Keratinocyte (primary cell): ENCODE measurements around the gene TNS1. TPM values are rescaled to one million over a fixed set of nuclear protein-coding genes. Genes with fewer than 3 reads are reported as not detected.

ENCODE experiments used
- DNase-seq: peaks from one replicate; pipeline ENCODE4 v3.0.0-alpha.2; 2011; ENCODE audit warnings: low read depth, missing footprints, low spot score
- FAIRE-seq: peaks from 2 replicates; lab custom pipeline; 2011; peaks lifted over from hg19 to GRCh38; lab: Jason Lieb, UNC
- H2AFZ ChIP-seq: 2 replicates; pipeline ENCODE4 v1.6.0; 2012; ENCODE audit warnings: low read length, control low read depth, inconsistent platforms; ENCODE audit not compliant: control insufficient read depth
- H3K27ac ChIP-seq: 2 replicates; pipeline ENCODE4 v1.5.1; 2011; ENCODE audit warnings: low read length; ENCODE audit not compliant: control insufficient read depth, insufficient read depth
- H3K27me3 ChIP-seq: 3 replicates; pipeline ENCODE4 v1.6.0; 2011; ENCODE audit warnings: low read length; ENCODE audit not compliant: control insufficient read depth, insufficient read depth; ENCODE audit errors: extremely low read depth
- H3K36me3 ChIP-seq, 2 experiments: 2 replicates in 1 of 2; 3 replicates in 1 of 2; pipeline ENCODE4 v1.5.1; 2011; ENCODE audit warnings: low read length in 2 of 2, mild to moderate bottlenecking in 1 of 2; ENCODE audit not compliant: control insufficient read depth in 2 of 2, insufficient read depth in 2 of 2; ENCODE audit errors: extremely low read depth in 1 of 2
- H3K4me1 ChIP-seq: 3 replicates; pipeline ENCODE4 v1.5.1; 2011; ENCODE audit warnings: low read length; ENCODE audit not compliant: control insufficient read depth, insufficient read depth; ENCODE audit errors: extremely low read depth
- H3K4me2 ChIP-seq: 3 replicates; pipeline ENCODE4 v1.6.0; 2011; ENCODE audit warnings: low read depth, low read length; ENCODE audit not compliant: control insufficient read depth, insufficient read depth; ENCODE audit errors: extremely low read depth
- H3K4me3 ChIP-seq, 3 experiments: fragments of 200-600 bp in 1 of 3; sonication (generic) in 1 of 3; 2 replicates in 2 of 3; 3 replicates in 1 of 3; pipeline ENCODE4 v1.5.1; 2011 to 2016; ENCODE audit warnings: low read length in 3 of 3, mild to moderate bottlenecking in 3 of 3, control low read depth in 2 of 3, inconsistent platforms in 1 of 3, low read depth in 1 of 3, mixed read lengths in 1 of 3, mixed run types in 1 of 3, moderate library complexity in 1 of 3; ENCODE audit not compliant: control insufficient read depth in 2 of 3, insufficient read depth in 2 of 3; ENCODE audit errors: extremely low read depth in 1 of 3
- H3K79me2 ChIP-seq: 2 replicates; pipeline ENCODE4 v1.6.0; 2012; ENCODE audit warnings: low read length; ENCODE audit not compliant: control insufficient read depth, insufficient read depth
- H3K9ac ChIP-seq: 3 replicates; pipeline ENCODE4 v1.6.0; 2011; ENCODE audit warnings: low read length; ENCODE audit not compliant: control insufficient read depth, insufficient read depth; ENCODE audit errors: extremely low read depth
- H3K9me1 ChIP-seq: 3 replicates; pipeline ENCODE4 v1.6.0; 2011; ENCODE audit warnings: low read length; ENCODE audit not compliant: control insufficient read depth, insufficient read depth; ENCODE audit errors: extremely low read depth
- H3K9me3 ChIP-seq: 2 replicates; pipeline ENCODE4 v1.5.1; 2012; ENCODE audit warnings: low read depth, low read length; ENCODE audit not compliant: control insufficient read depth
- H4K20me1 ChIP-seq: 3 replicates; pipeline ENCODE4 v1.6.0; 2011; ENCODE audit warnings: low read length; ENCODE audit not compliant: control insufficient read depth, insufficient read depth; ENCODE audit errors: extremely low read depth
- CTCF ChIP-seq, 3 experiments: IDR thresholded peaks in 1 of 3; conservative IDR thresholded peaks in 1 of 3; optimal IDR thresholded peaks in 1 of 3; 2 replicates in 2 of 3; 3 replicates in 1 of 3; pipeline versions ENCODE3 to v1.5.1; 2011; ENCODE audit warnings: low read length in 3 of 3, mild to moderate bottlenecking in 3 of 3, moderate library complexity in 2 of 3, control low read depth in 1 of 3, inconsistent platforms in 1 of 3; ENCODE audit not compliant: insufficient read depth in 2 of 3; ENCODE audit errors: extremely low read depth in 1 of 3
- EZH2 ChIP-seq: IDR thresholded peaks from one replicate; pipeline ENCODE4 v1.6.1; 2012; ENCODE audit warnings: inconsistent platforms, mild to moderate bottlenecking, low read length, moderate library complexity
- dilution Hi-C: fragments of 300-500 bp; cut with MboI; formaldehyde crosslinking; loops from one replicate; pipeline ENCODE4 v1.7.0; 2020; ENCODE audit warnings: low sequenced_read_pairs; ENCODE audit not compliant: extremely low pct_ligation_motif_present
- polyA plus RNA-seq, 5 experiments: library from polyadenylated mRNA; depleted of rRNA in 3 of 5; stranded (reverse) in 3 of 5; stranded (forward) in 1 of 5; unstranded in 1 of 5; fragments of >200 nt; gene quantifications; 1 replicate in 1 of 5; 2 replicates in 3 of 5; 3 replicates in 1 of 5; pipeline versions ENCODE4 v1.2.1 to v1.2.3, GENCODE V29; 2011 to 2012; ENCODE audit warnings: missing spikeins in 2 of 5, low read depth in 1 of 5, low replicate concordance in 1 of 5

Gene TNS1
- polyA plus RNA-seq, 1 donor (not counting 4 experiments of a cell fraction or from before 2014, with no cell fraction given) = 2.5 TPM

GRCh38 chr2:217941886-217942728 lies 60.7 kb downstream of the TNS1 start:
- Histone ChIP-seq H3K4me3 (no peak overlapping the region), H3K27ac (no peak overlapping the region), H3K27me3 (peaks cover 35% of the 10 kb centered on the region), H3K4me2 (no peak overlapping the region), H4K20me1 (no peaks in the 10 kb centered on the region), H3K4me1 (no peaks in the 10 kb centered on the region), H2AFZ (no peak overlapping the region), H3K9ac (no peak overlapping the region), H3K9me1 (no peaks in the 10 kb centered on the region), H3K79me2 (no peaks in the 10 kb centered on the region), H3K9me3 (no peaks in the 10 kb centered on the region), H3K36me3 (no peaks in the 10 kb centered on the region)
- TF ChIP-seq EZH2 = no peak
- TF ChIP-seq CTCF (optimal IDR thresholded peaks at IDR 0.05 in 1 of 3, IDR thresholded peaks at IDR 0.05 in 1 of 3, conservative IDR thresholded peaks at IDR 0.05 in 1 of 3; ENCODE audit: extremely low read depth in 1 of 3, insufficient read depth in 2 of 3, low read length in 3 of 3) = no peak
- DNase-seq (no peak), FAIRE-seq (no peak)
- dilution Hi-C loops = no loop called here

GRCh38 chr2:217941339-217941738 lies 61.5 kb downstream of the TNS1 start:
- H4K20me1 ChIP-seq = no peaks in the 10 kb centered on the region
- dilution Hi-C loops = no loop called here
- no peak overlapping the region for H3K4me3 ChIP-seq
- peaks cover 2% of the 10 kb centered on the region for H3K4me1 ChIP-seq
- DNase-seq (no peak), FAIRE-seq (no peak)
- H3K4me2 ChIP-seq = no peak overlapping the region
- no peak overlapping the region for H3K9ac ChIP-seq
- TF ChIP-seq EZH2 (no peak), CTCF (optimal IDR thresholded peaks at IDR 0.05 in 1 of 3, IDR thresholded peaks at IDR 0.05 in 1 of 3, conservative IDR thresholded peaks at IDR 0.05 in 1 of 3; ENCODE audit: extremely low read depth in 1 of 3, insufficient read depth in 2 of 3, low read length in 3 of 3) (no peak)
- H3K79me2 ChIP-seq = no peaks in the 10 kb centered on the region
- no peaks in the 10 kb centered on the region for H3K9me1 ChIP-seq
- H2AFZ ChIP-seq = no peak overlapping the region
- no peaks in the 10 kb centered on the region for H3K36me3 ChIP-seq
- H3K9me3 ChIP-seq = no peaks in the 10 kb centered on the region
- H3K27me3 ChIP-seq = peaks cover 30% of the 10 kb centered on the region
- no peak overlapping the region for H3K27ac ChIP-seq
